ENCODE measurements around the gene GSTT2.

GSTT2 gene

DNA sequence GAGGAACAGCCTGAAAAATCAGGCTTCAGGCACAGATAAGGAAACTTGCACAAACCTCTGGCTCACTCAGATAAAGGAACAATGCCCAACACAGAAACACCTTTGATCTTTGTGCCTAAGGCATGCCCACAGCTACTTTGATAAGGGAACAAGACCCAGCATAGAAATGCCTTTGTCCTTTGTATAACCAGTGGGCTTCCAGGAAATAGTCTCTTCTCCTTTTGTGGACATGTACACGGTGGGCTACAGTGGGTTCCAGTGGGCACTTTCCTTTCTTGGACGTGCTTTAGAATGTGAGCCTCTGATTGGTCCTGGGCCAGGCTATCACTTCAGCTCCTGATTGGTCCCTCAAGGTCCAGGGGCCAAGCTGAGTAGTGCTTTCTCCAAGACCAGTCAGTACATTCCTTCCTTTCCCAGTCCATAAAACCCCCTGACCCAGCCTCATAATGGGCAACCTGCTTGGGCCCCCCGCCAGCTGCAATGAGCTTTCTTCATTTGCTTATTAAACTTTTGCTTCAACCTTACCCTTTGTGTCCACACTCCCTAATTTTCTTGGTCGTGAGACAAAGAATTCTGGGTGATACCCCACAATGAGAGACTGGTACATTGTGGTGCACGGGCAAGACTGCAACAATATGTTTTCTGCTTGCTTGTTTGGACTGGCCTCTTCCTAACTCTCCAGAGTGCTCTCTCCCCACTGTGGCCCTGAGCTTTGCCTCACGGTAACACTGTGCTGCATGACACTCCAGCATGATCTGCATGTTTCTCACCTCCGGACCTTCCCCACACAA is 29.5 kb downstream of the GSTT2 start:
- DNase-seq = no peak

GRCh38 chr22:24010018-24010391 is 30.1 kb downstream of the GSTT2 start:
- DNase-seq = no peak

DNA sequence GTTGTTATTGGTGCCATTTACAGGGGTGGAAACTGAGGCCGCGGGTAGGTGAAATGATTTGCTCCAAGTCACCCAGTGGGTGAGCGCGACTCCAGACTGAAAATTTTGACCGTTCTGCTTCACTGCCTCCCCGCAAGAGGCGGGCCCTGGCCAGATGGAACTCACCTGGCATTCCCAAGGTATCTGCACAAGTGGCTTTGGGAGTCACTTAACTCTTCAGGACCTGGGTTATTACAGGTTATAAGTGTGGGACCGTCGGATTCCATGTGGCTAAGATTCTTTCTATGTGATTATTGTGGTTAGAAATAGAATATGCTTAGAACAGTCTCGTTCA is 31.8 kb downstream of the GSTT2 start:
- DNase-seq = peak in 1 of 2 experiments; percentile 62

DNA sequence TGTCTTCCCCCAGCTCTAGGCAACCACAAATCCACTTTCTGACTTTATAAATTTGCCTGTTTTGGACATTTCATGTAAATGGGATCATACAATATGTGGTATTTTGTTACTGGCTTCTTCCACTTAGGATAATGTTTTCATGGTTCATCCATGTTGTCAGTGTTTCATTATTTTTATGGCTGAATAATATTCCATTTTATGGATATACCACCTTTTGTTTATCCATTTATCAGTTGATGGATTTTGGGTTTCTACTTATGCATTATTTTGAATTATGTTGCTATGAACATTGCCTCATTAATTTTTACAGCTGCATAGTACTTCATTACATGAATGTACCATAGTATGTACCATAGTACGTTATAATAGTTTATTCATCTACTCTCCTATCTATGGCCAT is 36.2 kb downstream of the GSTT2 start:
- no peak for DNase-seq

- no peak for DNase-seq
These were observed 41.4 kb downstream of the GSTT2 start for GRCh38 chr22:24021304-24021703.

DNA sequence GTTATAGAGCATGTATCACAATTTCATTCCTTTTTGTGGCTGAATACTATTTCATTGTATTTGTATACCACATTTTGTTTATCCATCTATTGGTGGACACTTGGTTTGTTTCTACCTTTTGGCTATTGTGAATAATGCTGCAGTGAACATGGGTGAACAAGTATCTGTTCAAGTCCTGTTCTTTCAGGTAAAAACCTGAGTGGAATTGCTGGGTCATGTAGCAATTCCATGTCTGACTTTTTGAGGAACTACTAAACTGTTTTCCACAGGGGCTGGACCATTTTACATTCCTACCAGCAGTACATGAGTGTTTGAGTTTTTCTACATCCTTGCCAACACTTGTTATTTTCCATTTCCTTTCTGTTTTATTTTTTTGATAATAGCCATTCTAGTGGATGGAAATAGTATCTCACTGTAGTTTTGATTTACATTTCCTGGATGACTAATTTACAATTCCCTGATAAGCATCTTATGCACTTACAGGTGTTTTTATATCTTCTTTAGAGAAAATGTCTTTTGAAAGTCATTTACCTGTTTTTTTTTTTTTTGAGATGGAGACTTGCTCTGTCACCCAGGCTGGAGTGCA is 43.4 kb downstream of the GSTT2 start:
- no peak for DNase-seq

DNA sequence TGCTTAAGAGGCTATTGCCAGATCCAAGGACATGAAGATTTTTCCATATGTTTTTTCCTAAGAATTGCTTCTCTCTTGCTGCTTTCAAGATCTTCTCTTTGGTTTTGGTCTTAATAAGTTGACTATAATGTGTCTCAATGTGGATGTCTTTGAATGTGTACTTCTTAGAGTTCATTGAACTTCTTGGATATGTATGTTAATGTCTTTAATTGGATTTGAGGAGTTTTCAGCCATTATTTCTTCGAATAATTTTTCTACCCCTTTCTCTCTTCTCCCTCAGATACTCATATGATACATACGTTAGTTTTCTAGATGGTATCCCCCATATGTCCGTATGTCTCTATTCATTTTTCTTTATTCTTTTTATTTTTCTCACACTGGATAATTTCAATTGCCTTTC is 44.4 kb downstream of the GSTT2 start:
- no peak for DNase-seq

GRCh38 chr22:24025475-24025874 is 45.5 kb downstream of the GSTT2 start:
- DNase-seq = no peak

GRCh38 chr22:24026056-24026455 is 46.1 kb downstream of the GSTT2 start:
- no peak for DNase-seq

GRCh38 chr22:24026733-24027132 is 46.8 kb downstream of the GSTT2 start:
- no peak for DNase-seq

DNA sequence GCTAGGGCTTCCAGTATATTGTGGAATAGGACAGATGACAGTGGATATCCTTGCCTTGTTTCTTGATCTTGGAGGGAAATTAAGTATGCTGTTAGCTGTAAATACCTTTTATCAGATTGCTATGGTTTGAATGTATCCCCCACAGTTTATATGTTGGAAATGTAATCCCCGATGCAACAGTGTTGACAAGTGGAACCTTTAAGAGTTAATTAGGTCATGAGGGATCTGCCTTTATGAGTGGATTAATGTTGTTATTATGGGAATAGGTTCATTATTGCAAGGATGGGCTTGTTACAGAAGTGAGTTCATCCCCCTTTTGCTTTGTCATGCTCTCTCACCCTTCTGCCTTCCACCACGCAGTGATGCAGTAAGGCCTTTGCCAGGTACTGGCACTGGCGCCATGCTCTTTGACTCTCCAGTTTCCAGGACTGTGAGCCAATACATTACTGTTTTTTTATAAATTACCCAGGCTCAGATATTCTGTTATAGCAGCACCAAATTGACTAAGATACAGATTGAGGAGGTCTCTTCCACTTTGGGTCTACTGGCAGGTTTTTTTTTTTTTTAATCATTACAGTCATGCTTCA is 47.5 kb downstream of the GSTT2 start:
- DNase-seq = peak in 1 of 2 experiments; percentile 45

DNA sequence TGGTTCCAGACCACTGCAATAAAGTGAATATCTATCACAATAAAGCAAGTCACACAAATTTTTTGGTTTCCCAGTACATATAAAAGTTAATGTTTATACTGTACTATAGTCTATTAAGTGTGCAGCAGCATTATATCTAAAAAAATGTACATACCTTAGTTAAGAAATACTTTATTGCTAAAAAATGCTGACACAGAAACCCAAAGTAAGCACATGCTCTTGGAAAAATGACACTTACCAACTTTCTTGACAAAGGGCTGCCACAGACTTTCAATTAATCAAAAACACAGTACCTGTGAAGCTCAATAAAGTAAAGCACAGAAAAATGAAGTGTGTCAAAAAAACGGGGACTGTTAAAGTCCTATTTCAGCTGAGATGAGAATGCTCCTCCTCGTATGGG is 48.1 kb downstream of the GSTT2 start:
- DNase-seq = no peak

- DNase-seq = no peak
These were observed 48.6 kb downstream of the GSTT2 start for GRCh38 chr22:24028533-24028932.

GRCh38 chr22:24029304-24029703 is 49.4 kb downstream of the GSTT2 start:
- DNase-seq = no peak

DNA sequence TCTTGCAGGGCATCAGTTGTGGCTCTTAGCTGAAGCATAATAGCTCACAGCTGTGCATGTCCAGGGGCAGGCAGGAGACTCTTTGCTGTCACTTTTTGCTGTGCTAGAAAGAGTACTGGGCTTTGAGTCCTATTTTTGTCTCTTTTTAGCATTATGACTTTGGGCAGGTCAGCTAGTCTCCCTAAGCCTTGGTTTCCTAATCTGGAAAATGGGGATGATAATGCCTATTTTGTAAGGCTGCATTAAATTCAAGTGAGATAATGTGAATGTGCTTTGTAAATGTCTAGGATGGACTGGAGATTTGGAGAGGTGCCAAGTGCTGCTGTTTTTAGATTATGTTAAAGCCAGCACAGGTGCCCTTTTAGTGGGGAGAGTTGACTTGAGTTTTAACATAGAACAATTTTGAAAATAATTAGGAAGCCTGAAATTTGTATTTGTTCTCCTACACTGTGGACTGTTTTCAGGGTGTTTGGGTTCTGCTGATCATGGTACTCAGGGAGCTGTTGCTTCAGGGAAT is 50.3 kb downstream of the GSTT2 start:
- peak in 1 of 2 experiments; percentile 27 for DNase-seq
